SK-N-SH treated with all-trans-retinoic acid at 6 μM for 48 hours (cell line): ENCODE data around the gene PSEN2.

Source experiments
- ATAC-seq: fragments of 200-7000 bp; cut with Tn5 transposase; 3 replicates; pipeline ENCODE4 v1.9.1; 2020; ENCODE audit warnings: mild to moderate bottlenecking, moderate library complexity
- ARNTL ChIP-seq: fragments of 450-650 bp; formaldehyde crosslinking; IDR thresholded peaks from 2 replicates; pipeline ENCODE4 v1.5.0; 2020; ENCODE audit warnings: low read depth, mild to moderate bottlenecking, moderate library complexity, borderline replicate concordance
- BACH2 ChIP-seq: fragments of 250-450 bp; sonication (Bioruptor Pico); IDR thresholded peaks from 2 replicates; pipeline ENCODE4 v1.9.0; 2021; ENCODE audit warnings: mild to moderate bottlenecking, borderline replicate concordance
- ESRRG ChIP-seq: fragments of 250-450 bp; sonication (Bioruptor Pico); IDR thresholded peaks from 2 replicates; pipeline ENCODE4 v1.6.1; 2021; ENCODE audit warnings: mild to moderate bottlenecking
- GLIS3 ChIP-seq: fragments of 250-450 bp; sonication (Bioruptor Pico); IDR thresholded peaks from 2 replicates; pipeline ENCODE4 v1.5.0; 2020; ENCODE audit warnings: mild to moderate bottlenecking, moderate library complexity
- ISL1 ChIP-seq: fragments of 250-450 bp; sonication (Bioruptor Pico); IDR thresholded peaks from 2 replicates; pipeline ENCODE4 v2.1.2; 2022; ENCODE audit warnings: mild to moderate bottlenecking, moderate library complexity
- OSR1 ChIP-seq: fragments of 250-450 bp; sonication (Bioruptor Pico); IDR thresholded peaks from 2 replicates; pipeline ENCODE4 v1.8.0; 2022; ENCODE audit warnings: moderate library complexity, mild to moderate bottlenecking, inconsistent platforms
- PPARA ChIP-seq: fragments of 250-450 bp; sonication (Bioruptor Pico); IDR thresholded peaks from 2 replicates; pipeline ENCODE4 v1.5.0; 2020; ENCODE audit warnings: mild to moderate bottlenecking, borderline replicate concordance
- RARB ChIP-seq: fragments of 250-450 bp; sonication (Bioruptor Pico); IDR thresholded peaks from 2 replicates; pipeline ENCODE4 v1.8.0; 2021; ENCODE audit warnings: mild to moderate bottlenecking, moderate library complexity
- SNAI2 ChIP-seq: fragments of 250-450 bp; sonication (Bioruptor Pico); IDR thresholded peaks from 2 replicates; pipeline ENCODE4 v1.5.0; 2020; ENCODE audit warnings: mild to moderate bottlenecking, moderate library complexity
- TCF4 ChIP-seq: fragments of 250-450 bp; sonication (Bioruptor Pico); IDR thresholded peaks from 2 replicates; pipeline ENCODE4 v1.8.0; 2021; ENCODE audit warnings: mild to moderate bottlenecking, moderate library complexity, borderline replicate concordance
- TOX ChIP-seq: fragments of 250-450 bp; sonication (Bioruptor Pico); IDR thresholded peaks from 2 replicates; pipeline ENCODE4 v1.8.0; 2021; ENCODE audit warnings: mild to moderate bottlenecking, moderate library complexity, borderline replicate concordance
- ZC3H10 ChIP-seq: fragments of 250-450 bp; sonication (Bioruptor Pico); IDR thresholded peaks from 2 replicates; pipeline ENCODE4 v1.5.1; 2021; ENCODE audit warnings: mild to moderate bottlenecking, moderate library complexity
- ZFP30 ChIP-seq: fragments of 450-650 bp; formaldehyde crosslinking; IDR thresholded peaks from 2 replicates; pipeline ENCODE4 v1.5.0; 2022; ENCODE audit warnings: mild to moderate bottlenecking, moderate library complexity
- ZNF565 ChIP-seq: fragments of 450-650 bp; formaldehyde crosslinking; conservative IDR thresholded peaks from 2 replicates; pipeline ENCODE4 v1.5.0; 2020; ENCODE audit warnings: low read depth, mild to moderate bottlenecking, moderate library complexity
- ZNF70 ChIP-seq: fragments of 450-650 bp; formaldehyde crosslinking; IDR thresholded peaks from 2 replicates; pipeline ENCODE4 v1.5.0; 2020; ENCODE audit warnings: mild to moderate bottlenecking, moderate library complexity
- TF ChIP-seq, protein P1 (sequence below): fragments of 250-450 bp; sonication (Bioruptor Pico); IDR thresholded peaks from 2 replicates; pipeline ENCODE4 v1.8.0; 2021; ENCODE audit warnings: low read depth, mild to moderate bottlenecking, moderate library complexity, borderline replicate concordance
- TF ChIP-seq, protein P2 (sequence below): fragments of 250-450 bp; sonication (Bioruptor Pico); IDR thresholded peaks from 2 replicates; pipeline ENCODE4 v1.5.1; 2020; ENCODE audit warnings: low read depth, mild to moderate bottlenecking, moderate library complexity
- TF ChIP-seq, protein P3 (sequence below): fragments of 250-450 bp; sonication (Bioruptor Pico); IDR thresholded peaks from 2 replicates; pipeline ENCODE4 v1.8.0; 2020; ENCODE audit warnings: mild to moderate bottlenecking, moderate library complexity, borderline replicate concordance
- TF ChIP-seq, protein P4 (sequence below): fragments of 250-450 bp; sonication (Bioruptor Pico); IDR thresholded peaks from 2 replicates; pipeline ENCODE4 v1.5.1; 2021; ENCODE audit warnings: mild to moderate bottlenecking, moderate library complexity
- TF ChIP-seq, protein P5 (sequence below): fragments of 250-450 bp; sonication (Bioruptor Pico); IDR thresholded peaks from 2 replicates; pipeline ENCODE4 v1.5.0; 2020; ENCODE audit warnings: mild to moderate bottlenecking, moderate library complexity

Gene PSEN2

DNA sequence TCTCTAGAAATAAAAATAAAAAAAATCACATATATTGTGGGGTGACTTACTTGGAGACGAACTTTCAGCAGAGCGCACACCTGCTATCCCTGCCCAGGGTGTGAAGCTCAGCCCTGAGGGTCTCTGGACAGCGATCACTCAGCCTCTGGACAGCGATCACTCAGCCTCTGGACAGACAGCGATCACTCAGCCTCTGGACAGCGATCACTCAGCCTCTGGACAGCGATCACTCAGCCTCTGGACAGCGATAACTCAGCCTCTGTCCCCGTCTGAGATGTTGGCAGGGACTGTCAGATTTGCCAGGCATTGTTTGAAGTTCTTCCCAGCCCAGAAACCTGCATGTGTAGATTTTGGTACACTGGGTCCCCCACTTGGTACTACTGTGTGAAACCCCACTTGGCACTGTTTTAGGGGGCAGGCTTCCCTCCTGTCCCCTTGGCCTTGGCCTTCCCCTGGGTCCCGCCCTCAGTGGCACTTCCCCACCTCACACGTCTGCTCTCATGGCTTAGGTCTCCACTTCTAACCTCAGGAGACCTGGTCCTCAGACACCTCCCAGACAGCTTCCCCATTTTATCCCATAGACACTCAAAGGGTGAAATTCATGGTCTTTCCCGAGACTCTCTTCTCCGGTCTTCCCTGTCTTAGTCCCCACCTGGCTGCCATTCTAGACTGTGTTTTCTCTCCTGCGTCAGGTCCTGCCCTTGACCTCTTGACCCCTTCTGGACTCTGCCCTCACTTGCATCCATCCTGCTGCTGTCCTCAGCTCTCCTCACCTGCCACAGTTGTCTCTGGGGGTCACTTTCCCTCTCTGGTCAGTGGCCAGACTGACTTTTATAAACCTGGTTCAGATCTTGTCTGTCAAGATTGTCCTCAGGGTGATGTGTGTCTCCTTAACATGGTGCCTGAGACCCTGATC, 10.2 kb downstream of the PSEN2 start:
- no peak for ATAC-seq
- TF ChIP-seq ZFP30 (CRISPR knock-in tag) (no peak), PPARA (no peak), OSR1 (CRISPR knock-in tag) (no peak), ARNTL (no peak), GLIS3 (CRISPR knock-in tag) (no peak), TCF4 (no peak), ZNF70 (CRISPR knock-in tag) (no peak), ZC3H10 (no peak), TOX (no peak), ZNF565 (CRISPR knock-in tag) (no peak), ISL1 (no peak), SNAI2 (no peak), RARB (CRISPR knock-in tag) (no peak), BACH2 (CRISPR knock-in tag) (no peak)
- TF ChIP-seq, protein P1, sequence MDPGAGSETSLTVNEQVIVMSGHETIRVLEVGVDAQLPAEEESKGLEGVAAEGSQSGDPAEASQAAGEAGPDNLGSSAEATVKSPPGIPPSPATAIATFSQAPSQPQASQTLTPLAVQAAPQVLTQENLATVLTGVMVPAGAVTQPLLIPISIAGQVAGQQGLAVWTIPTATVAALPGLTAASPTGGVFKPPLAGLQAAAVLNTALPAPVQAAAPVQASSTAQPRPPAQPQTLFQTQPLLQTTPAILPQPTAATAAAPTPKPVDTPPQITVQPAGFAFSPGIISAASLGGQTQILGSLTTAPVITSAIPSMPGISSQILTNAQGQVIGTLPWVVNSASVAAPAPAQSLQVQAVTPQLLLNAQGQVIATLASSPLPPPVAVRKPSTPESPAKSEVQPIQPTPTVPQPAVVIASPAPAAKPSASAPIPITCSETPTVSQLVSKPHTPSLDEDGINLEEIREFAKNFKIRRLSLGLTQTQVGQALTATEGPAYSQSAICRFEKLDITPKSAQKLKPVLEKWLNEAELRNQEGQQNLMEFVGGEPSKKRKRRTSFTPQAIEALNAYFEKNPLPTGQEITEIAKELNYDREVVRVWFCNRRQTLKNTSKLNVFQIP (CRISPR knock-in tag) = no peak
- TF ChIP-seq, protein P2, sequence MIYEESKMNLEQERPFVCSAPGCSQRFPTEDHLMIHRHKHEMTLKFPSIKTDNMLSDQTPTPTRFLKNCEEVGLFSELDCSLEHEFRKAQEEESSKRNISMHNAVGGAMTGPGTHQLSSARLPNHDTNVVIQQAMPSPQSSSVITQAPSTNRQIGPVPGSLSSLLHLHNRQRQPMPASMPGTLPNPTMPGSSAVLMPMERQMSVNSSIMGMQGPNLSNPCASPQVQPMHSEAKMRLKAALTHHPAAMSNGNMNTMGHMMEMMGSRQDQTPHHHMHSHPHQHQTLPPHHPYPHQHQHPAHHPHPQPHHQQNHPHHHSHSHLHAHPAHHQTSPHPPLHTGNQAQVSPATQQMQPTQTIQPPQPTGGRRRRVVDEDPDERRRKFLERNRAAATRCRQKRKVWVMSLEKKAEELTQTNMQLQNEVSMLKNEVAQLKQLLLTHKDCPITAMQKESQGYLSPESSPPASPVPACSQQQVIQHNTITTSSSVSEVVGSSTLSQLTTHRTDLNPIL (CRISPR knock-in tag) = no peak
- TF ChIP-seq, protein P3, sequence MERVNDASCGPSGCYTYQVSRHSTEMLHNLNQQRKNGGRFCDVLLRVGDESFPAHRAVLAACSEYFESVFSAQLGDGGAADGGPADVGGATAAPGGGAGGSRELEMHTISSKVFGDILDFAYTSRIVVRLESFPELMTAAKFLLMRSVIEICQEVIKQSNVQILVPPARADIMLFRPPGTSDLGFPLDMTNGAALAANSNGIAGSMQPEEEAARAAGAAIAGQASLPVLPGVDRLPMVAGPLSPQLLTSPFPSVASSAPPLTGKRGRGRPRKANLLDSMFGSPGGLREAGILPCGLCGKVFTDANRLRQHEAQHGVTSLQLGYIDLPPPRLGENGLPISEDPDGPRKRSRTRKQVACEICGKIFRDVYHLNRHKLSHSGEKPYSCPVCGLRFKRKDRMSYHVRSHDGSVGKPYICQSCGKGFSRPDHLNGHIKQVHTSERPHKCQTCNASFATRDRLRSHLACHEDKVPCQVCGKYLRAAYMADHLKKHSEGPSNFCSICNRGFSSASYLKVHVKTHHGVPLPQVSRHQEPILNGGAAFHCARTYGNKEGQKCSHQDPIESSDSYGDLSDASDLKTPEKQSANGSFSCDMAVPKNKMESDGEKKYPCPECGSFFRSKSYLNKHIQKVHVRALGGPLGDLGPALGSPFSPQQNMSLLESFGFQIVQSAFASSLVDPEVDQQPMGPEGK (CRISPR knock-in tag) = no peak
- TF ChIP-seq, protein P4, sequence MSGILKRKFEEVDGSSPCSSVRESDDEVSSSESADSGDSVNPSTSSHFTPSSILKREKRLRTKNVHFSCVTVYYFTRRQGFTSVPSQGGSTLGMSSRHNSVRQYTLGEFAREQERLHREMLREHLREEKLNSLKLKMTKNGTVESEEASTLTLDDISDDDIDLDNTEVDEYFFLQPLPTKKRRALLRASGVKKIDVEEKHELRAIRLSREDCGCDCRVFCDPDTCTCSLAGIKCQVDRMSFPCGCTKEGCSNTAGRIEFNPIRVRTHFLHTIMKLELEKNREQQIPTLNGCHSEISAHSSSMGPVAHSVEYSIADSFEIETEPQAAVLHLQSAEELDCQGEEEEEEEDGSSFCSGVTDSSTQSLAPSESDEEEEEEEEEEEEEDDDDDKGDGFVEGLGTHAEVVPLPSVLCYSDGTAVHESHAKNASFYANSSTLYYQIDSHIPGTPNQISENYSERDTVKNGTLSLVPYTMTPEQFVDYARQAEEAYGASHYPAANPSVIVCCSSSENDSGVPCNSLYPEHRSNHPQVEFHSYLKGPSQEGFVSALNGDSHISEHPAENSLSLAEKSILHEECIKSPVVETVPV (CRISPR knock-in tag) = no peak
- TF ChIP-seq, protein P5, sequence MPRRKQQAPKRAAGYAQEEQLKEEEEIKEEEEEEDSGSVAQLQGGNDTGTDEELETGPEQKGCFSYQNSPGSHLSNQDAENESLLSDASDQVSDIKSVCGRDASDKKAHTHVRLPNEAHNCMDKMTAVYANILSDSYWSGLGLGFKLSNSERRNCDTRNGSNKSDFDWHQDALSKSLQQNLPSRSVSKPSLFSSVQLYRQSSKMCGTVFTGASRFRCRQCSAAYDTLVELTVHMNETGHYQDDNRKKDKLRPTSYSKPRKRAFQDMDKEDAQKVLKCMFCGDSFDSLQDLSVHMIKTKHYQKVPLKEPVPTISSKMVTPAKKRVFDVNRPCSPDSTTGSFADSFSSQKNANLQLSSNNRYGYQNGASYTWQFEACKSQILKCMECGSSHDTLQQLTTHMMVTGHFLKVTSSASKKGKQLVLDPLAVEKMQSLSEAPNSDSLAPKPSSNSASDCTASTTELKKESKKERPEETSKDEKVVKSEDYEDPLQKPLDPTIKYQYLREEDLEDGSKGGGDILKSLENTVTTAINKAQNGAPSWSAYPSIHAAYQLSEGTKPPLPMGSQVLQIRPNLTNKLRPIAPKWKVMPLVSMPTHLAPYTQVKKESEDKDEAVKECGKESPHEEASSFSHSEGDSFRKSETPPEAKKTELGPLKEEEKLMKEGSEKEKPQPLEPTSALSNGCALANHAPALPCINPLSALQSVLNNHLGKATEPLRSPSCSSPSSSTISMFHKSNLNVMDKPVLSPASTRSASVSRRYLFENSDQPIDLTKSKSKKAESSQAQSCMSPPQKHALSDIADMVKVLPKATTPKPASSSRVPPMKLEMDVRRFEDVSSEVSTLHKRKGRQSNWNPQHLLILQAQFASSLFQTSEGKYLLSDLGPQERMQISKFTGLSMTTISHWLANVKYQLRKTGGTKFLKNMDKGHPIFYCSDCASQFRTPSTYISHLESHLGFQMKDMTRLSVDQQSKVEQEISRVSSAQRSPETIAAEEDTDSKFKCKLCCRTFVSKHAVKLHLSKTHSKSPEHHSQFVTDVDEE (CRISPR knock-in tag) = no peak
- TF ChIP-seq, all 23 proteins: peak for 0

DNA sequence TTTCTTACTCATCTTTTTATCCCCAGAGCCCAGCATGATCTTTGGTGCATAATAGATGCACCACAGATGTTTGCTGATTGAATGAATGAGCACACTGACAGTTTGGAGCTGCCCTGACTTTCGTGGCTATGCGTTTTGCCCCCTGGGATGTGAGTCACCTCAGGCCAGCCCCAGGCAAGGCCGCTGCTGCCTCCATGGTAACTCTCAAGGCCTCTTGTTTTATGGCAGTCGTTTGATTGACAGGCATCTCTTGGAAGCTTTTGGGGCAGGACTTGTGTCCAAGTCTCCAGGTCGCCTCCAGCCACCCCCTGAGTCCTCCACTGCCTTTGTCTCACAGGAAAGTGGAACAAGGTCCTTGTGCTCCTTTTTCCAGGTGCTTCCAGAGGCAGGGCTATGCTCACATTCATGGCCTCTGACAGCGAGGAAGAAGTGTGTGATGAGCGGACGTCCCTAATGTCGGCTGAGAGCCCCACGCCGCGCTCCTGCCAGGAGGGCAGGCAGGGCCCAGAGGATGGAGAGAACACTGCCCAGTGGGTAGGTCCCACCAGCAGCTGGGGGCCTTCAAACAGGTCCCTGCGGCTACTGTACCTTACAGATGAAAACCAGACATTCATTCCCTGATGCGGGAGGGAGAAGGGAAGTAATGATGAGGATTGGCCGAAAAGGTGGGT, 11.2 kb downstream of the PSEN2 start:
- no peak for ATAC-seq
- TF ChIP-seq RARB (CRISPR knock-in tag) = no peak

DNA sequence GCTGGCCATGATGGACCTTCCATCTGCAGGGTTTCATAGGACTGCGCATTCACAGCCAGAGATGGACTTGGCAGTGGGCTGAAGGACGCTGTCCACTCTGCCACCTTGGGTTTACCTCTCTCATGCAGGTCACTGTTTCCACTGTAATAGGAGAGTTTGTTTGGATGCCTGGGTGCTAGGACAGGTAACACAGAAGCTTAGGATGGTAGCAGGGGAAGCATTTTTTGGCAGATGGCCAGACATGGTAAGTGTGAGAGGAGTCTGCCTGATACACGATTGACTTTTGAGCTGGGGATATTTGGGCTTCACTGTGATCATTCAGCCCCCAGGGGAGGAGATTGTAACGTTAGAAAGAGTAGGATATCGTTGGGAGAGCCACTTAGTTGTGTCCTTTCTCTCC, 11.8 kb downstream of the PSEN2 start:
- no peak for ATAC-seq
- TF ChIP-seq ZC3H10 = no peak
- TF ChIP-seq ZFP30 (CRISPR knock-in tag) = no peak
- TF ChIP-seq RARB (CRISPR knock-in tag) = no peak
- TF ChIP-seq BACH2 (CRISPR knock-in tag) = no peak
- TF ChIP-seq, protein P3 (CRISPR knock-in tag) = no peak
- TF ChIP-seq PPARA = no peak
- no peak for TF ChIP-seq TCF4
- TF ChIP-seq, protein P5 (CRISPR knock-in tag) = no peak
- no peak for TF ChIP-seq GLIS3 (CRISPR knock-in tag)
- no peak for TF ChIP-seq ESRRG (CRISPR knock-in tag)
- TF ChIP-seq ARNTL = no peak
- TF ChIP-seq ISL1 = no peak
- TF ChIP-seq, all 23 proteins: peak for 0
